ENCODE data around the gene SALL1.

The SALL1 gene

GRCh38 chr16:51141106-51141505, 10.0 kb downstream of the SALL1 start:
- DNase-seq (ENCODE audit: low read depth) = no peak

GRCh38 chr16:51140112-51140511, 11.0 kb downstream of the SALL1 start:
- DNase-seq (ENCODE audit: low read depth) = no peak

DNA sequence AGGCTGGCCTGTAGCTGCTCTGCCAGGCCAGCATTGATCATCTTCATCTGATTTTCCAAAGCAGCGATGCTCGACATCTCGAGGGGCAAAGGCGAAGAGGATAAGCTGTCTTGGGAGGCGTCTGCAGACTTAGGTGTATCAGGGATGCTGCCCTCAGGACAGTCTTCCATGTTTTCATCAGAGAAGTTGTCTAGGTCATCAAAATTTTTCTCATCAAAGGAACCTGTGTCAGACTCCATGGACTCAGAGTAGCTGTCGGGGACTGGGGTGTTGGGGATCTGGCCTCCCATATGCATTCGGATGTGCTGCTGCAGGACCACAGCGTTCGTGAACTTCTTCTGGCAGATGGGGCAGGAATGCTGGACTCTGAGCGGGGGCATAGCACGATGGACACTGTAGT, 11.5 kb downstream of the SALL1 start:
- DNase-seq (ENCODE audit: low read depth) = no peak

DNA sequence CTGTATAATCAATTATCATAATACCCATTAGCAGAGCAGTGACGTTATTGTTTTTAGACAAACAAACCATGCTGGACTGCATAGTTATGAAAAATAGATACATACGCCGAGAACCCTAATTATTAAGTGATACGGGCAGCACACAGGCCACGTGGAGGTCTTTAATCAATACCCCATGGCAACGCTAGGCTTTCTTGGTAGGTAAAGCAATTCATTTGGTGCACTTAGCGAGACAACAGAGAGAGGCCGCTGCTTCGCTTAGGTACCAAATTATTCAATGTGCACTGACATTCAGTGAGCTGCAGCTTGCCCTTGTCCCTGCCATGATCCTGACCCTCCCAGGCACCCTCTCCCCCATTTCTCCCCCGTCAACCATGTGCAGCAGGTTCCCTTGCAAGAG, 12.9 kb downstream of the SALL1 start:
- no peak for DNase-seq (ENCODE audit: low read depth)

- DNase-seq (ENCODE audit: low read depth) = no peak
These were observed 14.0 kb downstream of the SALL1 start for GRCh38 chr16:51137097-51137496.

DNA sequence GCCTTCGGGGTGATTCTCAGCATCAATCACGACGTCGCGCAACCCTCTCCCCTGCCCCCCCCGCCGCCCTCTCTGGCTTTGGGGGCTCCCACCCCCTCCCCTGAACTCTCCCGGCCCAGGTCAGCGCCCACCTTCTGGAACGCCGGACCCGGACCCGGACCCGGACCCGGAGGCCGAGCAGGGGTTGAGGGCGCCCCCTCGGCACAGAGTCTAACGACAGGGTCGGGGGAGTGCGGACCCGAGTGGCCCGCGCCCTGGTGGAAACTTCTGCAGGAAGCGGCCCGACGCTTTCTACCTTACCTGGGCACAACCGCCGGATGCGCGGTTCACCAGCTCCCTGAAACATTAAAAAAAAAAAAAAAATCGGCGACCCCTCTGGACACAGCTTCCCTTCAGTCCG, 16.2 kb downstream of the SALL1 start:
- DNase-seq (ENCODE audit: low read depth) = no peak

- no peak for DNase-seq (ENCODE audit: low read depth)
These were observed 16.7 kb downstream of the SALL1 start for GRCh38 chr16:51134269-51134812.

GRCh38 chr16:51133688-51134087, 17.4 kb downstream of the SALL1 start:
- DNase-seq (ENCODE audit: low read depth) = no peak

GRCh38 chr16:51133183-51133582, 17.9 kb downstream of the SALL1 start:
- no peak for DNase-seq (ENCODE audit: low read depth)

- no peak for DNase-seq (ENCODE audit: low read depth)
These were observed 18.5 kb downstream of the SALL1 start for GRCh38 chr16:51132490-51133115.

DNA sequence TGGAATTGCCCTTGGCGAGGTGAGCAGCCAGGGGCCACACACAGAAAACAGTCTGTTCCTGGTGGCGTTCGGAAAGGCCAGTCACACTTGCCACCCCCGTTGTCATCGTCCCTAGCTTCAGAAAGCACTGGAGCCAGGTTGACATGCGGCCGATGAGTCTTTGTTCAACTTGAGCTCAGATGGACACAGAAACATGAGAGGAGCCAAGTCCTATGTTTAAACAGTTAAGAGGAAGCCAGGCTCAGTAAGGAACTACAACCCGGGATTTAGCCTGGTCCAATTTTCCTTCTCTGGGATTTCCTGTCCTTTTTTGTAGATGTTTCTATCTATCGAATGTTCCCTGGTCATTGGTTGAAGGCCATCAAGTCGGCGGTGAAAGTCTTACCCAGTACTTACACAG, 19.5 kb downstream of the SALL1 start:
- DNase-seq (ENCODE audit: low read depth) = no peak

GRCh38 chr16:51129105-51129504, 22.0 kb downstream of the SALL1 start:
- DNase-seq (ENCODE audit: low read depth) = no peak

DNA sequence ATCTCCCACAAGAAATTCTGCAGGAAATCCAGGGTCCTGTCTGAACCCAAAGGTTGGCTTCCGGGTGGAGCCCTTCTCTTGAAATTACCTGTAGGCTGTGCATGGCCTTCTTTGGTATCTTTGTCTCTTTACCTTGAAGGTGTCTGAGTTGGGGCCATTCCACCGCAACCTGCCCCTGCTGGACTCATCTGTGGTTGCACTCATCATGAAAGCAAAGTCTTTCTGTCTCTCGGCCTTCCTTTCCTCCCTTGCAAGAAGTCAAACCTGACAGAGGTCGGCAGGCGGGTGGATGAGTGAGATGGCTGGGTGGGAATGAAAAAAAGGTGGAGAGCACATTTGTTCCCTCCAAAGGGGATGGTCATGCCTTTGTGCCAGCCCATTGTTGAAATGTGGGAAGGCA, 25.1 kb downstream of the SALL1 start:
- DNase-seq (ENCODE audit: low read depth) = no peak

GRCh38 chr16:51124896-51125295, 26.2 kb downstream of the SALL1 start:
- no peak for DNase-seq (ENCODE audit: low read depth)

- no peak for DNase-seq (ENCODE audit: low read depth)
These were observed 29.2 kb downstream of the SALL1 start for GRCh38 chr16:51121850-51122249.

DNA sequence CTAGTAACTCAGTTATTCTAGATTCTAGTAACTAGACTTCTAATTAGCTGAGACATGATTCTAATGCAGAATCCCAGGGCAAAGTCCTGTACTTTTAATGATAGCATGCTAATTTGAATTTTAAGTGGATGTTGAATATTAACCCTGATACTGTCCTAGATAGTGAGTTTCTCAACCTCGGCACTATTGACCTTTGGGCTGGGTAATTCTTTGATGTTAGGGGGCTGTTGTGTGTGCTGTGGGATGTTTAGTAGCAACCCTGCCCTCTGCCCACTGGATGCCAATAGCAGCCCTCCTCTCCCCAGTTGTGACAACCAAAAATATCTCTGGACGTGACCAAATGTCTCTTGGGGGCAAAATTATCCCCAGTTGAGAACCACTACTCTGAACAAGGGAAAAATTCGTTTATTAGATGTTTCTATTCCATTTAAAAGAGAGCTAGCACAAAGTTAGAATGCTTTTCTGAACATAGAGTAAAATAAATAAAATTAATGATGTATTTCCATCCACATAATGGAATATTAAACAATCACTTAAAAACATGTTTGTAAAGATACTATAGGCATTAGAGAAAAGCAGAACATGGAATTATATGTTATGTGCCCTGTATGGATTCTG, 30.2 kb downstream of the SALL1 start:
- no peak for DNase-seq (ENCODE audit: low read depth)

- DNase-seq (ENCODE audit: low read depth) = no peak
These were observed 30.9 kb downstream of the SALL1 start for GRCh38 chr16:51119973-51120729.

DNA sequence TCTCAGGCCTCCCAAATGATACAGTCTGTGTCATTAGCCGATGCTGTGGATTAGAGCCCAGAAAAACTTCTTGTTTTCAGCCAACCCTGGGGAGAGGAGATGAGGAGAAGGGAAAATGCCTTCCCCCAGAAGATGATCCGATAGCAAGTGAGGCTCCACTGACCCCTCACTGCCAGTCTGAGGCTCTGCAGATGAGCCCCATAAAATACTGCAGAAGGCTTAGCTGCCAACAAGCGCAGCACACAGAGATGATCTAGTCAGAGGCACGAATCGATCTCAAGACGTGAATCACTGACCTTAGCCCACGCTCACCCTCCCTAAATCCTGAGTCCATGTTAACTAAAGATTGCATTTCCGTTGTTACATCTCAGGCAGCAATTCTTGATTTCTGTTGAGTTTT, 31.5 kb downstream of the SALL1 start:
- no peak for DNase-seq (ENCODE audit: low read depth)

- DNase-seq (ENCODE audit: low read depth) = no peak
These were observed 34.7 kb downstream of the SALL1 start for GRCh38 chr16:51116353-51116752.

- no peak for DNase-seq (ENCODE audit: low read depth)
These were observed 36.7 kb downstream of the SALL1 start for GRCh38 chr16:51114382-51114781.

- DNase-seq (ENCODE audit: low read depth) = no peak
These were observed 37.6 kb downstream of the SALL1 start for GRCh38 chr16:51113236-51114125.

DNA sequence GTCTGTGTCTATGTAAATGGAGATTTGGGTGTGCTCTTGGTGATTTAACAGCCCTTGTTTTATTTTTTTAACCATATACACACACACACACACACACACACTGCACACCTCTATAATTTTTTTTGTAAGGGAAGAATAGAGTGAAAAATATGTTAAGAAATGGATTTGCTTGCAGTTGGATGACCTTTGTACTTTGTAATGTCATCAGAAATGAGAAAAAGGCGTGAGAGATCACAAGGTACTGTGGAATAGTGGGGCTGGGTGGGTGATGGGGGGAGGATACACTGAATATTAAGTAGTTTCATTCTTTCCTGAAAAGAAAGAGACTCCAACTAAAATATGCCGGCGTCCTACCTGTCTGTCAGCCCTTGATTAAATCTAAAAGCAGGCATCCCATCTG, 38.7 kb downstream of the SALL1 start:
- DNase-seq (ENCODE audit: low read depth) = no peak

Data from fibroblast of the conjunctiva (primary cell).